Breast epithelium (tissue), 4 donors: ENCODE data around the gene ZNF678. TPM values are rescaled to one million over a fixed set of nuclear protein-coding genes. Genes with fewer than 3 reads are reported as not detected.
A peak's percentile ranks its signal among the peaks of the same experiment; 100 is the strongest.

Source experiments
- DNase-seq, 2 donors: peaks; one replicate each; pipeline ENCODE4 v3.0.0-alpha.2; 2019; ENCODE audit warnings: low spot score in 2 of 2
- H3K27ac ChIP-seq, 2 donors: fragments of 200-600 bp; sonication (generic) in 1 of 2; one replicate each; pipeline ENCODE4 v1.5.1; 2016 to 2019; ENCODE audit warnings: mild to moderate bottlenecking in 1 of 2
- H3K27me3 ChIP-seq, 2 donors: fragments of 200-600 bp; sonication (generic) in 1 of 2; one replicate each; pipeline versions ENCODE4 v1.5.1 to v1.6.0; 2017 to 2019; ENCODE audit warnings: control low read depth in 1 of 2, mild to moderate bottlenecking in 1 of 2
- H3K36me3 ChIP-seq: fragments of 200-600 bp; one replicate; pipeline ENCODE4 v1.5.1; 2019
- H3K4me1 ChIP-seq, 2 donors: fragments of 200-600 bp; sonication (generic); one replicate each; pipeline ENCODE4 v1.5.1; 2016 to 2019; ENCODE audit warnings: control low read depth in 1 of 2
- H3K4me3 ChIP-seq, 3 donors: fragments of 200-600 bp; sonication (generic); 1 replicate in 2 of 3; 2 replicates in 1 of 3; pipeline ENCODE4 v1.5.1; 2016 to 2019; ENCODE audit warnings: mild to moderate bottlenecking in 3 of 3, moderate library complexity in 2 of 3
- H3K9me3 ChIP-seq, 2 donors: fragments of 200-600 bp; sonication (generic) in 1 of 2; one replicate each; pipeline ENCODE4 v1.5.1; 2016 to 2019; ENCODE audit warnings: control low read depth in 1 of 2
- CTCF ChIP-seq, 3 donors: fragments of 450-650 bp; IDR thresholded peaks; one replicate each; pipeline ENCODE4 v1.5.1; 2016 to 2017; ENCODE audit warnings: antibody characterized with exemption in 3 of 3, mild to moderate bottlenecking in 3 of 3, moderate library complexity in 3 of 3
- POLR2A ChIP-seq: fragments of 450-650 bp; IDR thresholded peaks from one replicate; pipeline ENCODE4 v1.6.1; 2016; ENCODE audit warnings: antibody characterized with exemption, mild to moderate bottlenecking, moderate library complexity
- POLR2AphosphoS5 ChIP-seq, 3 donors: sonication (generic); formaldehyde crosslinking; IDR thresholded peaks; one replicate each; pipeline ENCODE4 v1.6.1; 2017; ENCODE audit warnings: antibody characterized with exemption in 3 of 3
- intact Hi-C: fragments of 100-400 bp; cut with DNase I; formaldehyde crosslinking; loops from one replicate; pipeline ENCODE4 v1.15.1; 2023; ENCODE audit warnings: low total_unique reads
- total RNA-seq, 3 donors: library from RNA; depleted of rRNA; stranded (reverse); fragments of >200 nt; gene quantifications; one replicate each; pipeline ENCODE4 v1.1.0, GENCODE V29; 2016

ZNF678 gene
- total RNA-seq, 3 donors from 2014 or later = 8.5 to 19.8 (median 12.8) TPM

DNA sequence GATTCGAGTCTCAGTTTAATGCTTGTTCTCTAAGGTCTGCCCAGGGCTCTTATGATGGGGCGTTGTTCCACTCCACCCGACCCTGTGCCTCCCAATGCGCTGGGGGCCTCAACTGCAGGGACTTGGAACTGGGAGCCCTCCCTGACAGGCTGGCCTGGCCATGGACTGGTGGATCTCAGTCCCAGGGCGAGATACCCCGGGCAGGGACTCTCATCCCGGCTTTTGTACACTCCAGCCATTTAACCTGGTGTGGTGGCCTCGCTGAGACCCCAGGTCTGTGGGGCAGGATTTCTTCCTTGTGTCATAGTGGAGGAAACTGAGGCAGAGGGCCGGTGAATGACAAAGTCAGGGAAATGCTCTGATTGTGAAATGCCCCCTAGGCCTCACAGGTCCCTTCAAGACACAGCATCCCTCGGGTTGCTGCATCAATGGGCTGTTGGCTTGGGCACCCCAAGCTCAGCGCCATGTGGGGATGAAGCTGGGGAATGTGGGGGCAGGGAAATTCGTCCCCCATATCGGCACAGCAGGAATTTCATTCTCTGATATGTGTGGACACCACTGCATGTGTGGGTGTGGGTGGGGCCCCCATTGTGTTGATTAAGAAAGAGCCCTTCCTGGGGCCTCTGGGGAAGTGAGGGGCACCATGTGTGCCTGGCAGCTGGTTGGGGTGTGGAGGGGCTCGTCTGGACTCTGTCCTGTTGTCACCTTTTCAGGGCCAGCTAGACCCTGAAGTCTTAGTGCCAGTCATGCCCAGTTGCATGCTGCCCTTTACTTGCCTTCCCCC is 19.9 kb upstream of the ZNF678 start:
- peak in 1 of 2 donors; percentile 43 for DNase-seq
- intact Hi-C loops = no loop called here

DNA sequence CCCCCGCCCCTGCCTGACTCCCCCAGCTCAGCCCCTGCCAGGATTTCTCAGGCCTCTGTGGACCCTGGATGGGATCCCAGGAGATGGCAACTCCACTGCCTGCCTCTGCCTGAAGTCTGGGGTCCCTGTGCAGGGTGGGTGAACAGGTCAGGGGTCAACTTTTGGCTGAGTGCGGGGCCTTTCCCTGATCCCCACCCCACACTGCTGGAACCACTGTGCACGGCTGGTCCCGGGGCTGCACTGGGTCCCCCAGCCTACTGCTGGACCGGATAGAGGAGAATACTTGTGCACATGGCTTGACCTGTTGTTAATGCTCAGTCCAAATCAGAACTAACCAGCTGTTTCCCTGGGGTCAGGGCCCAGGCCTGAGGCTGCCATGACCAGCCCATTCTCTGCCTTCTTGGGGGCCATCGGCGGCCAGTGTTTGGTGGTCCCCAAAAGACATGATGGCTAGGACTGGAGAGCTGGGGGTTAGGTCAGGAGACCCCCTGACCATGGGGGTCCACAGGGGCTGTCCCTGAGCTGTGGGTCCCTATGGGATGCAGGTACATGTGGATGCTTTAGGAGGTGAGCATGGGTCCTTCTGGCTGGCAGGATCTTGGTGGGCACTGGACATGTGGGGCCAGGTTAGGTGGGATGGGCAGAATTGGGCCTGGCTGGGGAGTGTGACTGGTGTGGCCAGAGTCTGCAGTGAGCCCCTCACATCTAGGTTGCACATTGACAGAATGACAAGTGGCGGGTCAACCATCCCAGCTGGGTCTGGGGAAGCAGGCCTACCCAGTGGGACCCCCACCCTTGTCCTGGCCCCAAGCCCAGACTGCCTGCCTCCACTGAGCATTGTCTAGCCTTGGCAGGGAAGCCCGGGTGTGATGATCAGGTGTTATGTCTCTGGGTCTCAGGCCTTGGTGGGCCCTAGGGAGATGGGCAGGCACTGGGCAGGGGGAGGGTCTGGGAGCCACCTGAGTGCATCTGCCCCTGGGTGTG is 19.0 kb upstream of the ZNF678 start:
- Histone ChIP-seq H3K27ac (no peak overlapping the region), H3K36me3 (no peaks in the 10 kb centered on the region), H3K9me3 (no peaks in the 10 kb centered on the region), H3K27me3 (no peaks in the 10 kb centered on the region), H3K4me1 (peaks cover 0 to 4% of the 10 kb centered on the region in 2 donors), H3K4me3 (no peak overlapping the region)
- no peak for TF ChIP-seq CTCF (IDR thresholded peaks at IDR 0.05)
- TF ChIP-seq POLR2A = no peak
- no peak for TF ChIP-seq POLR2AphosphoS5 (IDR thresholded peaks at IDR 0.05)
- intact Hi-C loops = loop anchor here (5.0 kb wide), 1 partner anchor 227 kb away; the partner anchor contains the start of gene CDC42BPA
- no peak for DNase-seq

More for the DNA sequence above, 19.9 kb upstream of the ZNF678 start:
- Histone ChIP-seq H3K36me3 (no peaks in the 10 kb centered on the region), H3K9me3 (no peaks in the 10 kb centered on the region), H3K27me3 (no peaks in the 10 kb centered on the region), H3K27ac (no peak overlapping the region), H3K4me3 (peak overlapping the region in 1 of 3 donors; percentile 83), H3K4me1 (peaks cover 0 to 4% of the 10 kb centered on the region in 2 donors)
- no peak for TF ChIP-seq POLR2AphosphoS5 (IDR thresholded peaks at IDR 0.05)
- TF ChIP-seq POLR2A = no peak
- TF ChIP-seq CTCF (IDR thresholded peaks at IDR 0.05) = no peak

DNA sequence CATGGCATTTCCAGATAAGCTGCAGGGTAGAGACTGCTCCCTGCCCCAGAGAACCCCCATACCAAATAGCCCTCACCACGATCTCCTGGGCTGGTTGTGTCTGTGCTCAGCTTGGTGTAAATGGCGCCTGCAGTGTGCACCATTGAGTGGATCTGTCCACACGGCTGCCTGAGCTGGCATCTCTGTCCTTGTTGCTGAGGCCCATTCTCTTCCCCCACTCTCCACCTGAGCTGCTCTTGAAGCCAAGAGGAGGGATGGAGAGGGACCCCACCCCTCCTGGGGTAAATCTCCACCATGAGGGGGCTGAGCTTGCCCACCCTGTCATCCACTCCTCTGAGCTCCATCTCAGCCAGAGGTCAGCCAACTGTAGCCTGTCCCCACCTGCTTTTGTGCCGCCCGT is 18.0 kb upstream of the ZNF678 start:
- H3K27me3 ChIP-seq = no peaks in the 10 kb centered on the region
- intact Hi-C loops = loop anchor here (5.0 kb wide), 1 partner anchor 228 kb away; the partner anchor contains the start of gene CDC42BPA
- no peak overlapping the region for H3K4me3 ChIP-seq
- peaks cover 0 to 4% of the 10 kb centered on the region in 2 donors for H3K4me1 ChIP-seq
- H3K36me3 ChIP-seq = no peaks in the 10 kb centered on the region
- peak in 1 of 2 donors; percentile 39 for DNase-seq
- H3K27ac ChIP-seq = no peak overlapping the region
- H3K9me3 ChIP-seq = no peaks in the 10 kb centered on the region
- TF ChIP-seq POLR2A (no peak), POLR2AphosphoS5 (IDR thresholded peaks at IDR 0.05) (no peak), CTCF (IDR thresholded peaks at IDR 0.05) (no peak)

DNA sequence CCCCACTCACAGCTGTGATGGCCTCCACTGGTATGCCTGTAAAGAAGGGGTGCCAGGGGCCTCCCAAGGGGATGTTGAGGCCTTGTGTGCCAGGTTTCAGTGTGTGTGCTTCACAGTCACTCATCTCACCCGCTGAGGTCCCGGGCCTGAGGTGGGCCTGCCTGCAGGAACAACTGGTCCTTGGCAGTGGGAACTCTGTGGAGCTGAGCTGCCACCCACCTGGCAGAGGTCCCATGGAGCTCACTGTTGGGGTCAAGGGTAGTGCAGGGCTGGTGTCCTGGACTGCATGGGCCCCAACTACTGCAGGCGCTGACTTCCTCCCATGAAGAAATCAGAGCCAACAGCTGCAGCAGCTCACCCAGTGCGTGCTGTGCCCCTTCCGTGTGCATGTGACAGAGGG is 17.3 kb upstream of the ZNF678 start:
- Histone ChIP-seq H3K4me1 (peaks cover 0 to 4% of the 10 kb centered on the region in 2 donors), H3K27me3 (no peaks in the 10 kb centered on the region), H3K9me3 (no peaks in the 10 kb centered on the region), H3K27ac (no peak overlapping the region), H3K36me3 (no peaks in the 10 kb centered on the region), H3K4me3 (no peak overlapping the region)
- no peak for DNase-seq
- TF ChIP-seq POLR2AphosphoS5 (IDR thresholded peaks at IDR 0.05) (no peak), POLR2A (no peak), CTCF (IDR thresholded peaks at IDR 0.05) (no peak)
- intact Hi-C loops = loop anchor here (5.0 kb wide), 1 partner anchor 229 kb away; the partner anchor contains the start of gene CDC42BPA
